DND-41 (cell line): ENCODE measurements around the gene SEMA5B.

Experiments
- ATAC-seq: fragments of 200-7000 bp; cut with Tn5 transposase; 3 replicates; pipeline ENCODE4 v1.9.1; 2021; ENCODE audit warnings: low read depth; ENCODE audit not compliant: insufficient read depth
- DNase-seq: peaks from one replicate; pipeline ENCODE4 v3.0.0-alpha.2; 2020
- H2AFZ ChIP-seq: 2 replicates; pipeline ENCODE4 v1.6.0; 2012; ENCODE audit warnings: low read depth, low read length
- H3K27ac ChIP-seq: 2 replicates; pipeline ENCODE4 v1.5.1; 2012; ENCODE audit warnings: low read length, inconsistent platforms
- H3K27me3 ChIP-seq: fragments of 200-600 bp; sonication (generic); 2 replicates; pipeline ENCODE4 v1.6.0; 2012; ENCODE audit warnings: low read length, mild to moderate bottlenecking, inconsistent platforms; ENCODE audit not compliant: insufficient read depth, poor library complexity
- H3K36me3 ChIP-seq: 2 replicates; pipeline ENCODE4 v1.5.1; 2012; ENCODE audit warnings: low read length, inconsistent platforms; ENCODE audit not compliant: insufficient read depth
- H3K4me1 ChIP-seq: 2 replicates; pipeline ENCODE4 v1.5.1; 2012; ENCODE audit warnings: mild to moderate bottlenecking, low read length; ENCODE audit not compliant: insufficient read depth
- H3K4me2 ChIP-seq: 2 replicates; pipeline ENCODE4 v1.6.0; 2012; ENCODE audit warnings: mild to moderate bottlenecking, moderate library complexity, low read length, inconsistent platforms; ENCODE audit not compliant: insufficient read depth
- H3K4me3 ChIP-seq, 2 experiments: fragments of 200-600 bp in 1 of 2; shearing (Covaris generic) in 1 of 2; 2 replicates each; pipeline ENCODE4 v1.5.1; 2012 to 2016; ENCODE audit warnings: inconsistent platforms in 2 of 2, low read length in 2 of 2, mild to moderate bottlenecking in 2 of 2, low read depth in 1 of 2, moderate library complexity in 1 of 2
- H3K79me2 ChIP-seq: 2 replicates; pipeline ENCODE4 v1.6.0; 2012; ENCODE audit warnings: low read length, inconsistent platforms; ENCODE audit not compliant: insufficient read depth
- H3K9ac ChIP-seq: 2 replicates; pipeline ENCODE4 v1.6.0; 2012; ENCODE audit warnings: low read depth, mild to moderate bottlenecking, inconsistent platforms, low read length, moderate library complexity
- H3K9me3 ChIP-seq: 2 replicates; pipeline ENCODE4 v1.5.1; 2012; ENCODE audit warnings: low read length, moderate library complexity, mild to moderate bottlenecking, inconsistent platforms; ENCODE audit not compliant: insufficient read depth, severe bottlenecking
- H4K20me1 ChIP-seq: 2 replicates; pipeline ENCODE4 v1.6.0; 2012; ENCODE audit warnings: low read length; ENCODE audit not compliant: insufficient read depth
- EZH2 ChIP-seq: IDR thresholded peaks from 3 replicates; pipeline ENCODE4 v1.6.1; 2012; ENCODE audit warnings: borderline replicate concordance, low read depth, mild to moderate bottlenecking, moderate library complexity, low read length, inconsistent platforms; ENCODE audit not compliant: severe bottlenecking
- TF ChIP-seq, protein P1 (sequence below): IDR thresholded peaks from 2 replicates; pipeline ENCODE4 v1.5.1; 2012; ENCODE audit warnings: borderline replicate concordance, low read length, moderate library complexity, mild to moderate bottlenecking; ENCODE audit not compliant: poor library complexity, severe bottlenecking; ENCODE audit errors: extremely low read depth

Gene SEMA5B

DNA sequence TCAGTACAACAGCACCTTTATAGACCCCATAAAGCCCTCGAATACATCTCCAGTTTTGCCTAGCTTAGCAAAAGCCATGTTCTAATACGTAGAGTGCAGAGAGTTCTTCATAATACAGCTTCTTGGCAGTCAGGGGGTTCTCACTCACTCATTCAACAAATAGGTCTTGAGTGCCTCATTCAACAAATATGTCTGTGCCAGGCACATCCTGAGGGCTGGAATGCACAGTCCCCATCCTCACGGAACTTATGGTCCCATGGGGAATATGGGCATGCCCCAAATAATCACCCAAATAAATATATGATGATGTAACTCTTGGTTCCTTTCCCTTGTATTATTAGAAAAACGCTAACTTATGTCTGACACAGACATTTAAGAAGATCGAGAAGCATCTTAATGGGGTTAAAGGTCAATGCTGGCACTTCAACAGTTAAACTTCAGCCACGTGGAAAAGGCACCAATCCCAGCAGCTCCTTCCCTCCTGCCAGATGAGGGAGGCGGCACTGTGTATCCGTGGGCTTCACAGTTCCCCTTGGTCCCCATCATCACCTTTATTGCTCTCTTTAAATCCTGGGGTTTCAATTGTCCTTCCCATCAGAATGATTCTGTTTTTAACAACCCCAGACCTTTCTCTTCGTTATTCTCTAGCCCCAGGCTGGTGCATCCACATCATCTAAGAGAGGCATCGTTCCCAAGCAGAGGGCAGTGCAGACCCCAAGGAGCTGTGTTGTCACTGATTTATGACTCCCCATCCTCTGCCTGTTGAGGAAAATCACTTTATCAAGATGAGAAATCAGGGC lies 18.9 kb upstream of the SEMA5B start:
- H3K36me3 ChIP-seq: no peaks in the 10 kb centered on the region
- no peaks in the 10 kb centered on the region for H3K79me2 ChIP-seq
- no peak for TF ChIP-seq EZH2
- TF ChIP-seq, protein P1, sequence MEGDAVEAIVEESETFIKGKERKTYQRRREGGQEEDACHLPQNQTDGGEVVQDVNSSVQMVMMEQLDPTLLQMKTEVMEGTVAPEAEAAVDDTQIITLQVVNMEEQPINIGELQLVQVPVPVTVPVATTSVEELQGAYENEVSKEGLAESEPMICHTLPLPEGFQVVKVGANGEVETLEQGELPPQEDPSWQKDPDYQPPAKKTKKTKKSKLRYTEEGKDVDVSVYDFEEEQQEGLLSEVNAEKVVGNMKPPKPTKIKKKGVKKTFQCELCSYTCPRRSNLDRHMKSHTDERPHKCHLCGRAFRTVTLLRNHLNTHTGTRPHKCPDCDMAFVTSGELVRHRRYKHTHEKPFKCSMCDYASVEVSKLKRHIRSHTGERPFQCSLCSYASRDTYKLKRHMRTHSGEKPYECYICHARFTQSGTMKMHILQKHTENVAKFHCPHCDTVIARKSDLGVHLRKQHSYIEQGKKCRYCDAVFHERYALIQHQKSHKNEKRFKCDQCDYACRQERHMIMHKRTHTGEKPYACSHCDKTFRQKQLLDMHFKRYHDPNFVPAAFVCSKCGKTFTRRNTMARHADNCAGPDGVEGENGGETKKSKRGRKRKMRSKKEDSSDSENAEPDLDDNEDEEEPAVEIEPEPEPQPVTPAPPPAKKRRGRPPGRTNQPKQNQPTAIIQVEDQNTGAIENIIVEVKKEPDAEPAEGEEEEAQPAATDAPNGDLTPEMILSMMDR: no peak
- H2AFZ ChIP-seq: no peak overlapping the region
- no peak overlapping the region for H3K9ac ChIP-seq
- ATAC-seq: no peak
- no peak overlapping the region for H3K4me2 ChIP-seq
- no peaks in the 10 kb centered on the region for H3K9me3 ChIP-seq
- peaks cover 5% of the 10 kb centered on the region for H3K27me3 ChIP-seq
- no peak for DNase-seq
- H3K27ac ChIP-seq: no peak overlapping the region
- no peaks in the 10 kb centered on the region for H4K20me1 ChIP-seq
- H3K4me3 ChIP-seq: no peak overlapping the region
- no peaks in the 10 kb centered on the region for H3K4me1 ChIP-seq

GRCh38 chr3:123044981-123045763 lies 17.6 kb upstream of the SEMA5B start:
- Histone ChIP-seq H3K36me3 (no peaks in the 10 kb centered on the region), H4K20me1 (no peaks in the 10 kb centered on the region), H3K27me3 (peaks cover 5% of the 10 kb centered on the region), H3K79me2 (no peaks in the 10 kb centered on the region), H3K27ac (no peak overlapping the region), H2AFZ (no peak overlapping the region), H3K9me3 (no peaks in the 10 kb centered on the region), H3K4me3 (no peak overlapping the region), H3K4me1 (no peaks in the 10 kb centered on the region), H3K4me2 (no peak overlapping the region), H3K9ac (no peak overlapping the region)
- DNase-seq (no peak), ATAC-seq (no peak)
- TF ChIP-seq EZH2: no peak
- TF ChIP-seq, protein P1: no peak

- Histone ChIP-seq H3K4me3 (no peak overlapping the region), H3K4me1 (no peaks in the 10 kb centered on the region), H3K36me3 (no peaks in the 10 kb centered on the region), H2AFZ (no peak overlapping the region), H3K27me3 (peaks cover 15% of the 10 kb centered on the region), H4K20me1 (no peaks in the 10 kb centered on the region), H3K4me2 (no peak overlapping the region), H3K9ac (no peak overlapping the region), H3K79me2 (no peaks in the 10 kb centered on the region), H3K9me3 (no peaks in the 10 kb centered on the region), H3K27ac (no peak overlapping the region)
- no peak for TF ChIP-seq EZH2
- ATAC-seq (no peak), DNase-seq (no peak)
These were observed 14.8 kb upstream of the SEMA5B start for GRCh38 chr3:123042413-123042812.

GRCh38 chr3:123039178-123039577 lies 11.6 kb upstream of the SEMA5B start:
- DNase-seq (no peak), ATAC-seq (no peak)
- no peak overlapping the region for H3K9ac ChIP-seq
- no peaks in the 10 kb centered on the region for H3K79me2 ChIP-seq
- TF ChIP-seq EZH2: no peak
- TF ChIP-seq, protein P1: no peak
- H3K36me3 ChIP-seq: no peaks in the 10 kb centered on the region
- no peak overlapping the region for H3K4me3 ChIP-seq
- H4K20me1 ChIP-seq: no peaks in the 10 kb centered on the region
- no peak overlapping the region for H2AFZ ChIP-seq
- no peaks in the 10 kb centered on the region for H3K9me3 ChIP-seq
- H3K27ac ChIP-seq: no peak overlapping the region
- no peak overlapping the region for H3K4me2 ChIP-seq
- H3K27me3 ChIP-seq: peaks cover 20% of the 10 kb centered on the region
- H3K4me1 ChIP-seq: no peaks in the 10 kb centered on the region
